Stimulated activated CD8-positive, alpha-beta memory T cell treated with anti-CD3 and anti-CD28 coated beads, Interleukin-4, amount 100 ng/mL, for 1 hour (primary cell): ENCODE results near the gene ZSWIM7.

ENCODE experiments used
- DNase-seq, 2 donors: peaks; one replicate each; pipeline ENCODE4 v3.0.0-alpha.2; 2020; ENCODE audit warnings: low read depth in 2 of 2, low spot score in 1 of 2

Gene ZSWIM7

DNA sequence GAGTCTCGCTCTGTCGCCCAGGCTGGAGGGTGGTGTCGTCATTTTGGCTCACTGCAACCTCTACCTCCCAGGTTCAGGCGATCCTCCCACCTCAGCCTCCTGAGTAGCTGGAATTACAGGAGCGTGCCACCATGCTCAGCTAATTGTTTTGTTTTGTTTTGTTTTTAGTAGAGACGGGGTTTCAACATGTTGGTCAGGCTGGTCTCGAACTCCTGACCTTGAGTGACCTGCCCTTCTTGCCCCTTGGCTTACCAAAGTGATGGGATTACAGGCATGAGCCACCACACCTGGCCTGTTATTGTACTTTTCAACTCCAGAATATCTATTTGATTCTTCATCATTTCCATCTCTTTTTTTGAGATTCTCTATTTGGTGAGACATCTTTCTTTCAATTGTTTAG, 63.6 kb downstream of the ZSWIM7 start:
- no peak for DNase-seq

DNA sequence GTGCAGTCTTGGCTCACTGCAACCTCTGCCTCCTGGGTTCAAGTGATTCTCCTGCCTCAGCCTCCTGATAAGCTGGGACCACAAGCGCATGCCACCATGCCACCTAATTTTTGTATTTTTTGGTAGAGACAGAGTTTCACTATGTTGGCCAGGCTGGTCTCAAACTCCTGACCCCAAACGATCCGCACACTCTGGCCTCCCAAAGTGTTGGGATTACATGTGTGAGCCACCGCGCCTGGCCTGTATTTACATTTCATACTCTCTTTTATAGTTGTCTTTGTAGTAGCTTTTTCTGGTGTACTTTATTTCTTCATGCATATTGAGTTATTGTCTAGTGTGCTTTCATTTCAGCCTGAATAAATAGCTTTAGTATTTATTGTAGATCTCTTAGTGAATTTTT, 64.6 kb downstream of the ZSWIM7 start:
- no peak for DNase-seq

DNA sequence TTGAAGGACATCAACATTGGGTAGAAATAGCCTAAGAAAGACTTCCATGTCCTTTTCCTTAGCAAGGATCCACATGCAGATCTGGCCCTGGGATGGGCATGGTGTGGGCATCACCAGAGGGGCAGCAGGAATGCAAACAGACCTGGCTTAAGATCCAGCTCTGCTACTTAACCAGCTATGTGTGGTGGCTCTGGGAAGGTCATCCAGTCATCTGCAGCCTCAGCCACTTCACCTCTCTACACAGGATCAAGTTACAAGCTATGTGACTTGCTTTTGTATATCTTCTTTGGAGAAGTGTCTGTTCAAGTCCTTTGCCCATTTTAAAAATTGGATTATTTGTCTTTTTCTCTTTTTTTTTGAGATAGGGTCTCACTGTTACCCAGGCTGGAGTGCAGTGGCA, 68.1 kb downstream of the ZSWIM7 start:
- DNase-seq = no peak

DNA sequence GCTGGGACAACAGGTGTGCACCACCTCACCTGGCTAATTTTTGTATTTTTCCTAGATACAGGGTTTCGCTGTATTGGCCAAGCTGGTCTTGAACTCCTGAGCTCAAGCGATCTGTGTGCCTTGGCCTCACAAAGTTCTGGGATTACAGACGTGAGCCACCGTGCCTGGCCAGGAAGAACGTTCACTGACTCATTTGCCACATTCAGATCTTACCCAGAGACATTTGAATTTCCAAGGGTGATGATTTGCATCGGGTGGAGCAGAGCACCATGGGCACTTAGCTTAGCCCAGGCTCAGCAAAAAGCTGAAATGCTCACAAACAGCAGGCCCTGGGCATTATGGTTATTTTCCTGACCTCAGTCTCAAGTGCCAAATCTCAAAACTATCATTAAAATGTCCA, 69.1 kb downstream of the ZSWIM7 start:
- no peak for DNase-seq

DNA sequence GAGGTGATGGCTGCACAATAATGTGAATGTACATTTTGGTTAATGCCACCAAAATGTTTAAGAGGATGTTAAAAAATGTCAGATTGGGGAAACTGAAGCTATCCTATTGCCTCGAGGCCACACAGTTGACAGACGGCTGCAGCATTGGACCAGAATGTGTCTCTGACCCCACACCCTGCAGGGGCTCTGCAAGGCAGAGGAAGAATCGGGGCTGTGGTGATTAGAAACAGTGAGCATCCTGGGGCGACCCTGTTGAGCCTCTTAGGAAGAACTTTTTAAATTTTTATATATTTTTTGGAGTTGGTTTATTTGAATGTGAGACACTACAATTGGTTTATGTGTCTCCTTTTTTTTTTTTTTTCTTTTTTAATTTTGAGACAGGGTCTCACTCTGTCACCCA, 69.6 kb downstream of the ZSWIM7 start:
- DNase-seq = no peak

DNA sequence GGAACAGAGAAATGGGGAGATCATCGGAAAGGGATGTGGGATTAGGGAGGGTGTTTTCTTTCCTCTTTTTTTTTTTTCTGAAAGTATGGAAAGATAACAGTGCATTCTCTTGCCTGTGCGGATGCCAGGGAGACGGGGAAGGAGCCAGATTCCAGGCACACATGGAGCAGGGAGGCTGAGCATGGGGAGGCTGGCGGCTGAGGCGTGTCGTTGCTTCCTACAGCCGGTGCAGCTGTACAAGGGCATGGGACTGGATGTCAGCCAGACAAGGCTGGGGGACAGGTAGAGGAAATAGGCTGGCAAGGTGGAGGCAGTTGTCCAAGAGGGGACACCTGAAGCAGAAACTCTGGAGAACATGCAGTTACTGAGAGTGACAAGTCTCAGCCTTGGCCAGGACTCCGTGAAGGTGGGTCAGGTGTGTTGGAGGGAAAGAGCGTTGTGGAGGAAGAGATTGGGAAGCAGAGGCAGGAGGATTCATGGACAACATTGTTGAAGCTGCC, 71.2 kb downstream of the ZSWIM7 start:
- DNase-seq = no peak
